T follicular helper cell (primary cell): Measurements from ENCODE around the gene CAMK1G.

Experiments
- DNase-seq: peaks from one replicate; pipeline ENCODE4 v3.0.0-alpha.2; 2020; ENCODE audit warnings: low read depth

The CAMK1G gene

GRCh38 chr1:209565759-209566678, 17.5 kb upstream of the CAMK1G start:
- peak; percentile 57 for DNase-seq

GRCh38 chr1:209567698-209568175, 15.8 kb upstream of the CAMK1G start:
- DNase-seq = no peak

GRCh38 chr1:209569455-209570207, 13.9 kb upstream of the CAMK1G start:
- peak; percentile 65 for DNase-seq

- no peak for DNase-seq
Observed at GRCh38 chr1:209570743-209571142, 12.8 kb upstream of the CAMK1G start.

GRCh38 chr1:209576392-209577197, 6.9 kb upstream of the CAMK1G start:
- DNase-seq = peak; percentile 46

GRCh38 chr1:209577346-209577745, 6.2 kb upstream of the CAMK1G start:
- no peak for DNase-seq

- no peak for DNase-seq
Observed at GRCh38 chr1:209580577-209580976, 2.9 kb upstream of the CAMK1G start.

GRCh38 chr1:209584231-209584672, 738 bp downstream of the CAMK1G start:
- no peak for DNase-seq

GRCh38 chr1:209585197-209585596, 1.7 kb downstream of the CAMK1G start:
- DNase-seq = no peak

GRCh38 chr1:209585672-209586071, 2.2 kb downstream of the CAMK1G start:
- no peak for DNase-seq

- no peak for DNase-seq
Observed at GRCh38 chr1:209586221-209586740, 2.8 kb downstream of the CAMK1G start.

GRCh38 chr1:209587789-209588188, 4.3 kb downstream of the CAMK1G start:
- DNase-seq = no peak

GRCh38 chr1:209589440-209589839, 5.9 kb downstream of the CAMK1G start:
- DNase-seq = no peak

GRCh38 chr1:209589863-209590262, 6.3 kb downstream of the CAMK1G start:
- no peak for DNase-seq

GRCh38 chr1:209590405-209590804, 6.9 kb downstream of the CAMK1G start:
- DNase-seq = no peak

GRCh38 chr1:209593747-209594146, 10.2 kb downstream of the CAMK1G start:
- DNase-seq = no peak

GRCh38 chr1:209594440-209594839, 10.9 kb downstream of the CAMK1G start:
- no peak for DNase-seq

- no peak for DNase-seq
Observed at GRCh38 chr1:209595028-209595427, 11.5 kb downstream of the CAMK1G start.

- no peak for DNase-seq
Observed at GRCh38 chr1:209595599-209596285, 12.2 kb downstream of the CAMK1G start.

GRCh38 chr1:209597499-209597898, 14.0 kb downstream of the CAMK1G start:
- no peak for DNase-seq

GRCh38 chr1:209598227-209598626, 14.7 kb downstream of the CAMK1G start:
- DNase-seq = no peak
